Endothelial cell of umbilical vein (primary cell): Measurements from ENCODE around the gene SLC44A4. TPM values are rescaled to one million over a fixed set of nuclear protein-coding genes. Genes with fewer than 3 reads are reported as not detected.

Experiments used
- BruUV-seq: library from RNA; stranded (reverse); fragments of 400-500 nt; replicated peaks from 2 replicates; lab custom pipeline; 2021; lab: Mats Ljungman, UMichigan
- CTCF ChIA-PET: fragments of 300-600, 350-600 bp; sonication (Branson Sonifier 250); formaldehyde crosslinking; loops from one replicate; lab custom pipeline; 2021; ENCODE audit warnings: antibody characterized with exemption, inconsistent platforms; lab: Charles Lee
- POLR2A ChIA-PET: fragments of 300-600, 350-600 bp; sonication (Branson Sonifier 250); formaldehyde crosslinking; loops from one replicate; lab custom pipeline; 2021; ENCODE audit warnings: antibody characterized with exemption, inconsistent platforms; lab: Charles Lee
- DNase-seq: peaks from one replicate; pipeline ENCODE4 v3.0.0-alpha.2; 2011; ENCODE audit warnings: low read depth, low spot score
- FAIRE-seq: peaks from 2 replicates; lab custom pipeline; 2011; peaks lifted over from hg19 to GRCh38; lab: Jason Lieb, UNC
- H2AFZ ChIP-seq: 2 replicates; pipeline ENCODE4 v1.6.0; 2012; ENCODE audit warnings: low read depth, low read length, control low read depth, inconsistent platforms
- H3K27ac ChIP-seq: 2 replicates; pipeline ENCODE4 v1.5.1; 2011; ENCODE audit warnings: low read depth, mild to moderate bottlenecking, control low read depth, low read length, moderate library complexity; ENCODE audit not compliant: insufficient read depth
- H3K27me3 ChIP-seq, 2 experiments: 2 replicates each; pipeline versions ENCODE4 v1.6.0 to v1.6.1; 2011; ENCODE audit warnings: low read length in 2 of 2, mixed read lengths in 1 of 2; ENCODE audit not compliant: control insufficient read depth in 2 of 2, insufficient read depth in 2 of 2
- H3K36me3 ChIP-seq, 2 experiments: 2 replicates in 1 of 2; 3 replicates in 1 of 2; pipeline ENCODE4 v1.5.1; 2011; ENCODE audit warnings: low read length in 2 of 2, mild to moderate bottlenecking in 1 of 2, moderate library complexity in 1 of 2; ENCODE audit not compliant: control insufficient read depth in 2 of 2, insufficient read depth in 2 of 2; ENCODE audit errors: extremely low read depth in 1 of 2
- H3K4me1 ChIP-seq: 3 replicates; pipeline ENCODE4 v1.5.1; 2011; ENCODE audit warnings: mild to moderate bottlenecking, low read length; ENCODE audit not compliant: control insufficient read depth, insufficient read depth; ENCODE audit errors: extremely low read depth
- H3K4me2 ChIP-seq: 2 replicates; pipeline ENCODE4 v1.6.1; 2011; ENCODE audit warnings: low read length, control low read depth, mixed read lengths; ENCODE audit not compliant: insufficient read depth
- H3K4me3 ChIP-seq, 3 experiments: fragments of 200-600 bp in 1 of 3; sonication (generic), shearing (Covaris generic) in 1 of 3; replicated peaks in 1 of 3; 2 replicates each; pipeline ENCODE4 v1.5.1; 2011 to 2016; ENCODE audit warnings: control low read depth in 3 of 3, low read length in 3 of 3, mild to moderate bottlenecking in 2 of 3, inconsistent platforms in 1 of 3, low read depth in 1 of 3, moderate library complexity in 1 of 3; ENCODE audit not compliant: insufficient read depth in 1 of 3
- H3K79me2 ChIP-seq: 2 replicates; pipeline ENCODE4 v1.6.0; 2012; ENCODE audit warnings: low read length, inconsistent platforms; ENCODE audit not compliant: control insufficient read depth, insufficient read depth
- H3K9ac ChIP-seq: replicated peaks from 2 replicates; pipeline ENCODE3; 2011; ENCODE audit warnings: low read length, control low read depth; ENCODE audit not compliant: insufficient read depth; ENCODE audit errors: extremely low read depth
- H3K9me1 ChIP-seq: replicated peaks from 3 replicates; pipeline ENCODE4 v1.6.0; 2011; ENCODE audit warnings: mild to moderate bottlenecking, low read length; ENCODE audit not compliant: control insufficient read depth, insufficient read depth; ENCODE audit errors: extremely low read depth
- H3K9me3 ChIP-seq: replicated peaks from 2 replicates; pipeline ENCODE4 v1.5.1; 2012; ENCODE audit warnings: low read length, inconsistent platforms; ENCODE audit not compliant: control insufficient read depth, insufficient read depth
- H4K20me1 ChIP-seq: replicated peaks from 2 replicates; pipeline ENCODE3; 2011; ENCODE audit warnings: mild to moderate bottlenecking, low read length; ENCODE audit not compliant: control insufficient read depth, insufficient read depth; ENCODE audit errors: extremely low read depth
- CTCF ChIP-seq, 2 donors: IDR thresholded peaks; 1 replicate in 1 of 2; 2 replicates in 1 of 2; pipeline ENCODE4 v1.5.1; 2011; ENCODE audit warnings: low read length in 2 of 2, mild to moderate bottlenecking in 2 of 2, moderate library complexity in 2 of 2, control low read depth in 1 of 2, inconsistent platforms in 1 of 2, low read depth in 1 of 2; ENCODE audit not compliant: insufficient read depth in 1 of 2; ENCODE audit errors: extremely low read depth in 1 of 2
- EZH2 ChIP-seq: IDR thresholded peaks from 2 replicates; pipeline ENCODE4 v1.6.1; 2012; ENCODE audit warnings: borderline replicate concordance, low read depth, mild to moderate bottlenecking, moderate library complexity, low read length, inconsistent platforms; ENCODE audit not compliant: severe bottlenecking
- FOS ChIP-seq: IDR thresholded peaks from 2 replicates; pipeline ENCODE4 v1.6.1; 2011; ENCODE audit warnings: mild to moderate bottlenecking, low read length, moderate library complexity, borderline replicate concordance; ENCODE audit not compliant: insufficient read depth
- GATA2 ChIP-seq: IDR thresholded peaks from 2 replicates; pipeline ENCODE4 v1.7.0; 2011; ENCODE audit warnings: low read depth, mild to moderate bottlenecking, moderate library complexity, mixed read lengths, low read length; ENCODE audit not compliant: insufficient read length, insufficient read depth
- JUN ChIP-seq: IDR thresholded peaks from 2 replicates; pipeline ENCODE4 v1.6.1; 2011; ENCODE audit warnings: borderline replicate concordance, low read depth; ENCODE audit not compliant: insufficient read length, insufficient read depth
- MYC ChIP-seq: IDR thresholded peaks from one replicate; pipeline ENCODE4 v1.6.1; 2011; ENCODE audit warnings: mild to moderate bottlenecking, low read depth, low read length
- POLR2A ChIP-seq: IDR thresholded peaks from 2 replicates; pipeline ENCODE4 v1.6.1; 2012; ENCODE audit warnings: low read depth, mild to moderate bottlenecking, control low read depth, low read length
- POLR2AphosphoS5 ChIP-seq: IDR thresholded peaks from 2 replicates; pipeline ENCODE4 v1.6.1; 2012; ENCODE audit warnings: low read depth, mild to moderate bottlenecking, control low read depth, low read length, moderate library complexity; ENCODE audit not compliant: insufficient read depth
- dilution Hi-C: fragments of 300-500 bp; cut with MboI; formaldehyde crosslinking; loops from one replicate; pipeline ENCODE4 v1.15.0; 2019; ENCODE audit warnings: low sequenced_read_pairs; ENCODE audit not compliant: extremely low pct_ligation_motif_present
- intact Hi-C: fragments of 100-400 bp; cut with micrococcal nuclease; formaldehyde crosslinking; loops from one replicate; pipeline ENCODE4 v1.10.0; 2022
- polyA plus RNA-seq, 4 experiments: library from polyadenylated mRNA; depleted of rRNA in 3 of 4; stranded (reverse) in 3 of 4; unstranded in 1 of 4; fragments of >200 nt; gene quantifications; 2 replicates each; pipeline versions ENCODE4 v1.2.1 to v1.2.3, GENCODE V29; 2011 to 2012; ENCODE audit warnings: missing spikeins in 1 of 4
- total RNA-seq: library from RNA; stranded (reverse); gene quantifications from 2 replicates; pipeline ENCODE4 v1.2.3, GENCODE V29; 2021
- TF ChIP-seq, protein P1 (sequence below): IDR thresholded peaks from 2 replicates; pipeline ENCODE4 v1.6.1; 2011; ENCODE audit not compliant: insufficient read depth, insufficient read length

The SLC44A4 gene
- total and polyA plus RNA-seq, 2 donors (not counting 3 experiments of a cell fraction or from before 2014, with no cell fraction given): 0.84 to 1.1 TPM

DNA sequence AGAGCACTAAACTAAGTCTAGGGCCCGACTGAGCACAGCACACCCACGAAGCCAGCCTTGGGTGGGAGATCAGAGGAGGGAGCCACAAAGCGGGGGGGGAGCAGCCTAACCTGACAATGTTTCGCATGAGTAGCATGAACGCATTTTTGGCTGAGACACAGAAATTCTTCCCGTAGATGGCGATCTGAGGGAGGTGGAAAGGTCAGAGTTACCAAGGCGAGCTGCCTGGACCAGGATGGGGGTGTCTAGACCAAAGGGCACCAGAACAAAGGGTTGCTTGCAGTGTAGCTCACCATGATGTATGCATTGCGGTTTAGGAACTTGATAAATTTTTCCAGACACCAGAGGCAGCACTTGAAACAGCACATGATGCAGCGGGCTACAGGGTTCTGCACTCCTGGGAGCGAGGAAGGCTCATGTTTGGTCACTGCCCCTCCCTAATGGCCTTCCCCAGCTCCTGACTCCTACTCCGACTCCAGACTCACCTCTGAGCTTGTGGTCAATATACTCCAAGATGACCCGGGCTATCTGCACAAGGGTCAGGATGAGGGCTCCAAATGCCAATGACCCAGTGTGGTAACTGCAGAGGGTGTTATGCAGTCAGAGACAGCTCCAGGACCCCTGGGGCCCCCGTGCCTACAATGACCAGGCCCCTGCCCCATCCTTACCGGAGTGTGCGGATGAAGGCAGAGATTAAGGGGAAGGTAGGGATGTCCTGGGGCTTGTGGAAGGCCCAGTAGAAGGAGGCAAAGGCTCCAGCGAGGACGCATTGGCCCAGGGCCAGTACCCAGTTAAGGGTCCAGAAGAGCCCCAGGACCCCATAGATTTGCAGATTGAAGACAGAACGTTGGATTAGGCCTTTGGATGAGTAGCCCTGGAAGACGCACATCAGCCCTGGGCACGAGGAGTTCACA lies 13.3 kb downstream of the SLC44A4 start:
- FAIRE-seq (no peak), DNase-seq (no peak)
- Histone ChIP-seq H3K4me3 (no peak overlapping the region), H3K9me1 (no peaks in the 10 kb centered on the region), H3K27me3 (no peaks in the 10 kb centered on the region), H4K20me1 (no peaks in the 10 kb centered on the region), H3K79me2 (peaks cover 4% of the 10 kb centered on the region), H3K9ac (no peak overlapping the region), H3K27ac (no peak overlapping the region), H3K9me3 (no peaks in the 10 kb centered on the region), H3K36me3 (peaks cover 0 to 4% of the 10 kb centered on the region in 2 experiments), H3K4me2 (no peak overlapping the region), H2AFZ (no peak overlapping the region), H3K4me1 (peaks cover 7% of the 10 kb centered on the region)
- TF ChIP-seq GATA2: no peak
- no peak for TF ChIP-seq POLR2AphosphoS5
- no peak for TF ChIP-seq EZH2
- no peak for TF ChIP-seq FOS
- no peak for TF ChIP-seq MYC
- TF ChIP-seq, protein P1, sequence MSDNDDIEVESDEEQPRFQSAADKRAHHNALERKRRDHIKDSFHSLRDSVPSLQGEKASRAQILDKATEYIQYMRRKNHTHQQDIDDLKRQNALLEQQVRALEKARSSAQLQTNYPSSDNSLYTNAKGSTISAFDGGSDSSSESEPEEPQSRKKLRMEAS: no peak
- no peak for TF ChIP-seq JUN
- TF ChIP-seq CTCF (IDR thresholded peaks at IDR 0.05; ENCODE audit: extremely low read depth in 1 of 2, insufficient read depth in 1 of 2, low read depth in 1 of 2, low read length in 2 of 2): no peak
- no peak for TF ChIP-seq POLR2A
- ChIA-PET POLR2A (no interaction called here), CTCF (interaction anchor here (3.2 kb wide), 1 partner anchor 87 kb away, joined by 11 read pairs; no protein-coding TSS in a partner anchor)
- no TSS peak for BruUV-seq
- dilution Hi-C loops: no loop called here
- intact Hi-C loops: no loop called here
